K562 (cell line): ENCODE measurements around the gene PLA2G2E. TPM values are rescaled to one million over a fixed set of nuclear protein-coding genes. Genes with fewer than 3 reads are reported as not detected.
A peak's percentile ranks its signal among the peaks of the same experiment; 100 is the strongest.

Experiments used
- CEBPG ChIP-seq, 3 experiments: fragments of 200-800 bp in 1 of 3; sonication (Bioruptor generic) in 1 of 3; sonication (generic) in 1 of 3; formaldehyde crosslinking in 1 of 3; IDR thresholded peaks in 2 of 3; conservative IDR thresholded peaks in 1 of 3; 2 replicates each; pipeline versions ENCODE4 v1.6.1 to v1.8.0; 2016 to 2022; ENCODE audit warnings: missing compliant biosample characterization in 2 of 3, missing genetic modification characterization in 2 of 3, mild to moderate bottlenecking in 1 of 3, missing genetic modification reagents in 1 of 3
- MCM7 ChIP-seq, 2 experiments: fragments of 450-650 bp; IDR thresholded peaks; 2 replicates each; pipeline ENCODE4 v1.6.1; 2016 to 2018
- NCOA6 ChIP-seq: fragments of 450-650 bp; IDR thresholded peaks from 2 replicates; pipeline ENCODE4 v1.6.1; 2017; ENCODE audit warnings: mild to moderate bottlenecking
- SIN3A ChIP-seq, 2 experiments: fragments of 150-350 bp in 1 of 2; IDR thresholded peaks; 2 replicates each; pipeline ENCODE4 v1.6.1; 2011 to 2016; ENCODE audit warnings: borderline replicate concordance in 2 of 2, low read depth in 2 of 2, low read length in 2 of 2, mild to moderate bottlenecking in 2 of 2, moderate library complexity in 2 of 2; ENCODE audit not compliant: control insufficient read depth in 1 of 2
- ZNF551 ChIP-seq: fragments of 250-450 bp; sonication (Bioruptor Pico); IDR thresholded peaks from 2 replicates; pipeline ENCODE4 v1.5.0; 2021; ENCODE audit warnings: mild to moderate bottlenecking, moderate library complexity
- polyA plus RNA-seq, 8 experiments: library from polyadenylated mRNA; depleted of rRNA in 4 of 8; stranded (reverse) in 5 of 8; unstranded in 3 of 8; fragments of >200 nt; fragmentation: Nextera tagmentation in 2 of 8; fragmentation: Illumina TruSeq in 1 of 8; extraction: Ambion mirVana in 2 of 8; extraction: Trizol in 1 of 8; gene quantifications; 2 replicates each; pipeline versions ENCODE4 v1.2.1 to v1.2.3, GENCODE V29; 2011 to 2014; ENCODE audit warnings: inconsistent platforms in 1 of 8, missing spikeins in 1 of 8
- total RNA-seq, 7 experiments: library from RNA; depleted of rRNA in 6 of 7; stranded (reverse); fragments of >200 nt in 6 of 7; fragmentation: Illumina TruSeq in 2 of 7; extraction: Trizol in 2 of 7; gene quantifications; 2 replicates each; pipeline versions ENCODE4 v1.2.1 to v1.2.3, GENCODE V29; 2011 to 2021; ENCODE audit warnings: low replicate concordance in 1 of 7
- TF ChIP-seq, protein P1 (sequence below): fragments of 450-650 bp; IDR thresholded peaks from 2 replicates; pipeline ENCODE4 v1.6.1; 2016; ENCODE audit warnings: low read depth
- TF ChIP-seq, protein P2 (sequence below): fragments of 250-450 bp; sonication (Bioruptor Pico); IDR thresholded peaks from 2 replicates; pipeline ENCODE4 v1.8.0; 2022; ENCODE audit warnings: inconsistent platforms, mild to moderate bottlenecking, moderate library complexity, borderline replicate concordance

PLA2G2E gene
- total and polyA plus RNA-seq, 9 of the 15 experiments (the other 6 are each of a cell fraction or from before 2014, with no cell fraction given): not detected

DNA sequence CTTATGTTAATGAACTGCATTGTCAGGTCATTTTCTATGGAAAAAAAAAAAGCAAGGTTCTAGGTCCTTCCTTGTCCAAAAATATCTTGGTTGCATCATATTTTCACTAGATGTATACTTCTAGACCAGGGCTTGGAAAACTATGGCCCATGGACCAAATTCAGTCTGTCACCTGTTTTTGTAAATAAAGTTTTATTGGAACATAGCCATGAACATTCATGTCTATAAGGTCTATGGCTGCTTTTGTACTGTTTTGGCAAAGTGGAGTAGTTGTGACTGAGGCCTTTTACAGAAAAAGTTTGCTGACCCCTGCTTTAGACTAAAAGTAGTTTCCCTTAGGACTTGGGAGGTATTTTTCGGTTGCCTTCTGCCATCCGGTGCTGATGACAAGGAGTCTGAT, 19.2 kb upstream of the PLA2G2E start (continued):
- TF ChIP-seq, protein P1, sequence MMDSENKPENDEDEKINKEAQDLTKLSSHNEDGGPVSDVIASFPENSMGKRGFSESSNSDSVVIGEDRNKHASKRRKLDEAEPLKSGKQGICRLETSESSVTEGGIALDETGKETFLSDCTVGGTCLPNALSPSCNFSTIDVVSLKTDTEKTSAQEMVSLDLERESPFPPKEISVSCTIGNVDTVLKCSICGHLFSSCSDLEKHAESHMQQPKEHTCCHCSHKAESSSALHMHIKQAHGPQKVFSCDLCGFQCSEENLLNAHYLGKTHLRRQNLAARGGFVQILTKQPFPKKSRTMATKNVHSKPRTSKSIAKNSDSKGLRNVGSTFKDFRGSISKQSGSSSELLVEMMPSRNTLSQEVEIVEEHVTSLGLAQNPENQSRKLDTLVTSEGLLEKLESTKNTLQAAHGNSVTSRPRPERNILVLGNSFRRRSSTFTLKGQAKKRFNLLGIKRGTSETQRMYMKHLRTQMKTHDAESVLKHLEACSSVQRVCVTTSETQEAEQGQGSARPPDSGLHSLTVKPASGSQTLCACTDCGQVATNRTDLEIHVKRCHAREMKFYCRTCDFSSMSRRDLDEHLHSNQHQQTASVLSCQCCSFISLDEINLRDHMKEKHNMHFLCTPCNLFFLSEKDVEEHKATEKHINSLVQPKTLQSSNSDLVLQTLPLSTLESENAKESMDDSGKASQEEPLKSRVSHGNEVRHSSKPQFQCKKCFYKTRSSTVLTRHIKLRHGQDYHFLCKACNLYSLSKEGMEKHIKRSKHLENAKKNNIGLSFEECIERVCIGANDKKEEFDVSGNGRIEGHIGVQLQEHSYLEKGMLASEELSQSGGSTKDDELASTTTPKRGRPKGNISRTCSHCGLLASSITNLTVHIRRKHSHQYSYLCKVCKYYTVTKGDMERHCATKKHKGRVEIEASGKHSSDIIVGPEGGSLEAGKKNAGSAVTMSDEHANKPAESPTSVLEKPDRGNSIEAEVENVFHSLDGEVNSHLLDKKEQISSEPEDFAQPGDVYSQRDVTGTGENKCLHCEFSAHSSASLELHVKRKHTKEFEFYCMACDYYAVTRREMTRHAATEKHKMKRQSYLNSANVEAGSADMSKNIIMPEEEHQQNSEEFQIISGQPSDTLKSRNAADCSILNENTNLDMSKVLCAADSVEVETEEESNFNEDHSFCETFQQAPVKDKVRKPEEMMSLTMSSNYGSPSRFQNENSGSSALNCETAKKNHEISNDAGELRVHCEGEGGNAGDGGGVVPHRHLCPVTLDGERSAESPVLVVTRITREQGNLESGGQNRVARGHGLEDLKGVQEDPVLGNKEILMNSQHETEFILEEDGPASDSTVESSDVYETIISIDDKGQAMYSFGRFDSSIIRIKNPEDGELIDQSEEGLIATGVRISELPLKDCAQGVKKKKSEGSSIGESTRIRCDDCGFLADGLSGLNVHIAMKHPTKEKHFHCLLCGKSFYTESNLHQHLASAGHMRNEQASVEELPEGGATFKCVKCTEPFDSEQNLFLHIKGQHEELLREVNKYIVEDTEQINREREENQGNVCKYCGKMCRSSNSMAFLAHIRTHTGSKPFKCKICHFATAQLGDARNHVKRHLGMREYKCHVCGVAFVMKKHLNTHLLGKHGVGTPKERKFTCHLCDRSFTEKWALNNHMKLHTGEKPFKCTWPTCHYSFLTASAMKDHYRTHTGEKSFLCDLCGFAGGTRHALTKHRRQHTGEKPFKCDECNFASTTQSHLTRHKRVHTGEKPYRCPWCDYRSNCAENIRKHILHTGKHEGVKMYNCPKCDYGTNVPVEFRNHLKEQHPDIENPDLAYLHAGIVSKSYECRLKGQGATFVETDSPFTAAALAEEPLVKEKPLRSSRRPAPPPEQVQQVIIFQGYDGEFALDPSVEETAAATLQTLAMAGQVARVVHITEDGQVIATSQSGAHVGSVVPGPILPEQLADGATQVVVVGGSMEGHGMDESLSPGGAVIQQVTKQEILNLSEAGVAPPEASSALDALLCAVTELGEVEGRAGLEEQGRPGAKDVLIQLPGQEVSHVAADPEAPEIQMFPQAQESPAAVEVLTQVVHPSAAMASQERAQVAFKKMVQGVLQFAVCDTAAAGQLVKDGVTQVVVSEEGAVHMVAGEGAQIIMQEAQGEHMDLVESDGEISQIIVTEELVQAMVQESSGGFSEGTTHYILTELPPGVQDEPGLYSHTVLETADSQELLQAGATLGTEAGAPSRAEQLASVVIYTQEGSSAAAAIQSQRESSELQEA: no peak
- TF ChIP-seq ZNF551 (CRISPR knock-in tag) (no peak), NCOA6 (no peak), CEBPG (CRISPR knock-in tag; IDR thresholded peaks at IDR 0.05) (no peak), CEBPG (tag; conservative IDR thresholded peaks at IDR 0.05 in 1 of 2, IDR thresholded peaks at IDR 0.05 in 1 of 2) (peak; percentile 45 to 55; a peak in 3 of 4 replicates), MCM7 (IDR thresholded peaks at IDR 0.05) (no peak), SIN3A (IDR thresholded peaks at IDR 0.05; ENCODE audit: borderline replicate concordance in 2 of 2, control insufficient read depth in 1 of 2, low read depth in 2 of 2, low read length in 2 of 2) (no peak)
- TF ChIP-seq, protein P2, sequence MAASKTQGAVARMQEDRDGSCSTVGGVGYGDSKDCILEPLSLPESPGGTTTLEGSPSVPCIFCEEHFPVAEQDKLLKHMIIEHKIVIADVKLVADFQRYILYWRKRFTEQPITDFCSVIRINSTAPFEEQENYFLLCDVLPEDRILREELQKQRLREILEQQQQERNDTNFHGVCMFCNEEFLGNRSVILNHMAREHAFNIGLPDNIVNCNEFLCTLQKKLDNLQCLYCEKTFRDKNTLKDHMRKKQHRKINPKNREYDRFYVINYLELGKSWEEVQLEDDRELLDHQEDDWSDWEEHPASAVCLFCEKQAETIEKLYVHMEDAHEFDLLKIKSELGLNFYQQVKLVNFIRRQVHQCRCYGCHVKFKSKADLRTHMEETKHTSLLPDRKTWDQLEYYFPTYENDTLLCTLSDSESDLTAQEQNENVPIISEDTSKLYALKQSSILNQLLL (CRISPR knock-in tag): no peak
